Endothelial cell of umbilical vein (primary cell): ENCODE measurements around the gene ARHGEF39. TPM values are rescaled to one million over a fixed set of nuclear protein-coding genes. Genes with fewer than 3 reads are reported as not detected.

Experiments used
- BruUV-seq: library from RNA; stranded (reverse); fragments of 400-500 nt; replicated peaks from 2 replicates; lab custom pipeline; 2021; lab: Mats Ljungman, UMichigan
- CTCF ChIA-PET: fragments of 300-600, 350-600 bp; sonication (Branson Sonifier 250); formaldehyde crosslinking; loops from one replicate; lab custom pipeline; 2021; ENCODE audit warnings: antibody characterized with exemption, inconsistent platforms; lab: Charles Lee
- POLR2A ChIA-PET: fragments of 300-600, 350-600 bp; sonication (Branson Sonifier 250); formaldehyde crosslinking; loops from one replicate; lab custom pipeline; 2021; ENCODE audit warnings: antibody characterized with exemption, inconsistent platforms; lab: Charles Lee
- DNase-seq: peaks from one replicate; pipeline ENCODE4 v3.0.0-alpha.2; 2011; ENCODE audit warnings: low read depth, low spot score
- FAIRE-seq: peaks from 2 replicates; lab custom pipeline; 2011; peaks lifted over from hg19 to GRCh38; lab: Jason Lieb, UNC
- H2AFZ ChIP-seq: 2 replicates; pipeline ENCODE4 v1.6.0; 2012; ENCODE audit warnings: low read depth, low read length, control low read depth, inconsistent platforms
- H3K27ac ChIP-seq: 2 replicates; pipeline ENCODE4 v1.5.1; 2011; ENCODE audit warnings: low read depth, mild to moderate bottlenecking, control low read depth, low read length, moderate library complexity; ENCODE audit not compliant: insufficient read depth
- H3K27me3 ChIP-seq, 2 experiments: 2 replicates each; pipeline versions ENCODE4 v1.6.0 to v1.6.1; 2011; ENCODE audit warnings: low read length in 2 of 2, mixed read lengths in 1 of 2; ENCODE audit not compliant: control insufficient read depth in 2 of 2, insufficient read depth in 2 of 2
- H3K36me3 ChIP-seq, 2 experiments: 2 replicates in 1 of 2; 3 replicates in 1 of 2; pipeline ENCODE4 v1.5.1; 2011; ENCODE audit warnings: low read length in 2 of 2, mild to moderate bottlenecking in 1 of 2, moderate library complexity in 1 of 2; ENCODE audit not compliant: control insufficient read depth in 2 of 2, insufficient read depth in 2 of 2; ENCODE audit errors: extremely low read depth in 1 of 2
- H3K4me1 ChIP-seq: 3 replicates; pipeline ENCODE4 v1.5.1; 2011; ENCODE audit warnings: mild to moderate bottlenecking, low read length; ENCODE audit not compliant: control insufficient read depth, insufficient read depth; ENCODE audit errors: extremely low read depth
- H3K4me2 ChIP-seq: 2 replicates; pipeline ENCODE4 v1.6.1; 2011; ENCODE audit warnings: low read length, control low read depth, mixed read lengths; ENCODE audit not compliant: insufficient read depth
- H3K4me3 ChIP-seq, 3 experiments: fragments of 200-600 bp in 1 of 3; sonication (generic), shearing (Covaris generic) in 1 of 3; replicated peaks in 1 of 3; 2 replicates each; pipeline ENCODE4 v1.5.1; 2011 to 2016; ENCODE audit warnings: control low read depth in 3 of 3, low read length in 3 of 3, mild to moderate bottlenecking in 2 of 3, inconsistent platforms in 1 of 3, low read depth in 1 of 3, moderate library complexity in 1 of 3; ENCODE audit not compliant: insufficient read depth in 1 of 3
- H3K79me2 ChIP-seq: 2 replicates; pipeline ENCODE4 v1.6.0; 2012; ENCODE audit warnings: low read length, inconsistent platforms; ENCODE audit not compliant: control insufficient read depth, insufficient read depth
- H3K9ac ChIP-seq: replicated peaks from 2 replicates; pipeline ENCODE3; 2011; ENCODE audit warnings: low read length, control low read depth; ENCODE audit not compliant: insufficient read depth; ENCODE audit errors: extremely low read depth
- H3K9me1 ChIP-seq: replicated peaks from 3 replicates; pipeline ENCODE4 v1.6.0; 2011; ENCODE audit warnings: mild to moderate bottlenecking, low read length; ENCODE audit not compliant: control insufficient read depth, insufficient read depth; ENCODE audit errors: extremely low read depth
- H3K9me3 ChIP-seq: replicated peaks from 2 replicates; pipeline ENCODE4 v1.5.1; 2012; ENCODE audit warnings: low read length, inconsistent platforms; ENCODE audit not compliant: control insufficient read depth, insufficient read depth
- H4K20me1 ChIP-seq: replicated peaks from 2 replicates; pipeline ENCODE3; 2011; ENCODE audit warnings: mild to moderate bottlenecking, low read length; ENCODE audit not compliant: control insufficient read depth, insufficient read depth; ENCODE audit errors: extremely low read depth
- CTCF ChIP-seq, 2 donors: IDR thresholded peaks; 1 replicate in 1 of 2; 2 replicates in 1 of 2; pipeline ENCODE4 v1.5.1; 2011; ENCODE audit warnings: low read length in 2 of 2, mild to moderate bottlenecking in 2 of 2, moderate library complexity in 2 of 2, control low read depth in 1 of 2, inconsistent platforms in 1 of 2, low read depth in 1 of 2; ENCODE audit not compliant: insufficient read depth in 1 of 2; ENCODE audit errors: extremely low read depth in 1 of 2
- EZH2 ChIP-seq: IDR thresholded peaks from 2 replicates; pipeline ENCODE4 v1.6.1; 2012; ENCODE audit warnings: borderline replicate concordance, low read depth, mild to moderate bottlenecking, moderate library complexity, low read length, inconsistent platforms; ENCODE audit not compliant: severe bottlenecking
- FOS ChIP-seq: IDR thresholded peaks from 2 replicates; pipeline ENCODE4 v1.6.1; 2011; ENCODE audit warnings: mild to moderate bottlenecking, low read length, moderate library complexity, borderline replicate concordance; ENCODE audit not compliant: insufficient read depth
- GATA2 ChIP-seq: IDR thresholded peaks from 2 replicates; pipeline ENCODE4 v1.7.0; 2011; ENCODE audit warnings: low read depth, mild to moderate bottlenecking, moderate library complexity, mixed read lengths, low read length; ENCODE audit not compliant: insufficient read length, insufficient read depth
- JUN ChIP-seq: IDR thresholded peaks from 2 replicates; pipeline ENCODE4 v1.6.1; 2011; ENCODE audit warnings: borderline replicate concordance, low read depth; ENCODE audit not compliant: insufficient read length, insufficient read depth
- MAX ChIP-seq: IDR thresholded peaks from 2 replicates; pipeline ENCODE4 v1.6.1; 2011; ENCODE audit not compliant: insufficient read depth, insufficient read length
- MYC ChIP-seq: IDR thresholded peaks from one replicate; pipeline ENCODE4 v1.6.1; 2011; ENCODE audit warnings: mild to moderate bottlenecking, low read depth, low read length
- POLR2A ChIP-seq: IDR thresholded peaks from 2 replicates; pipeline ENCODE4 v1.6.1; 2012; ENCODE audit warnings: low read depth, mild to moderate bottlenecking, control low read depth, low read length
- POLR2AphosphoS5 ChIP-seq: IDR thresholded peaks from 2 replicates; pipeline ENCODE4 v1.6.1; 2012; ENCODE audit warnings: low read depth, mild to moderate bottlenecking, control low read depth, low read length, moderate library complexity; ENCODE audit not compliant: insufficient read depth
- dilution Hi-C: fragments of 300-500 bp; cut with MboI; formaldehyde crosslinking; loops from one replicate; pipeline ENCODE4 v1.15.0; 2019; ENCODE audit warnings: low sequenced_read_pairs; ENCODE audit not compliant: extremely low pct_ligation_motif_present
- intact Hi-C: fragments of 100-400 bp; cut with micrococcal nuclease; formaldehyde crosslinking; loops from one replicate; pipeline ENCODE4 v1.10.0; 2022
- polyA plus RNA-seq, 4 experiments: library from polyadenylated mRNA; depleted of rRNA in 3 of 4; stranded (reverse) in 3 of 4; unstranded in 1 of 4; fragments of >200 nt; gene quantifications; 2 replicates each; pipeline versions ENCODE4 v1.2.1 to v1.2.3, GENCODE V29; 2011 to 2012; ENCODE audit warnings: missing spikeins in 1 of 4
- total RNA-seq: library from RNA; stranded (reverse); gene quantifications from 2 replicates; pipeline ENCODE4 v1.2.3, GENCODE V29; 2021

ARHGEF39 gene
- total and polyA plus RNA-seq, 2 donors (not counting 3 experiments of a cell fraction or from before 2014, with no cell fraction given), result 4.7 to 6.5 TPM

GRCh38 chr9:35666549-35666948 lies 1.6 kb upstream of the ARHGEF39 start:
- H3K4me3 ChIP-seq, result no peak overlapping the region
- dilution Hi-C loops (no loop called here), intact Hi-C loops (no loop called here)
- ChIA-PET POLR2A (no interaction called here), CTCF (interaction anchor here (1.1 kb wide), 1 partner anchor 9 kb away, joined by 4 read pairs; no protein-coding TSS in a partner anchor)
- TF ChIP-seq GATA2 (no peak), JUN (no peak), EZH2 (no peak), POLR2A (no peak)
- H3K4me2 ChIP-seq, result no peak overlapping the region
- H3K4me1 ChIP-seq, result peaks cover 18% of the 10 kb centered on the region
- no peaks in the 10 kb centered on the region for H3K27me3 ChIP-seq
- DNase-seq (no peak), FAIRE-seq (no peak)
- BruUV-seq, result no TSS peak
- no peaks in the 10 kb centered on the region for H4K20me1 ChIP-seq
- no peaks in the 10 kb centered on the region for H3K79me2 ChIP-seq
- H3K9me1 ChIP-seq, result no peaks in the 10 kb centered on the region
- H3K9me3 ChIP-seq, result no peaks in the 10 kb centered on the region
- H2AFZ ChIP-seq, result no peak overlapping the region
- no peak overlapping the region for H3K9ac ChIP-seq
- H3K36me3 ChIP-seq, result no peaks in the 10 kb centered on the region
- H3K27ac ChIP-seq, result no peak overlapping the region

GRCh38 chr9:35666045-35666444 lies 1.1 kb upstream of the ARHGEF39 start:
- Histone ChIP-seq H3K27ac (no peak overlapping the region), H2AFZ (no peak overlapping the region), H3K4me1 (peaks cover 18% of the 10 kb centered on the region), H3K79me2 (no peaks in the 10 kb centered on the region), H3K9me3 (no peaks in the 10 kb centered on the region), H3K27me3 (no peaks in the 10 kb centered on the region), H3K9me1 (no peaks in the 10 kb centered on the region), H4K20me1 (no peaks in the 10 kb centered on the region), H3K4me3 (no peak overlapping the region), H3K4me2 (no peak overlapping the region), H3K9ac (no peak overlapping the region), H3K36me3 (peaks cover 0 to under 1% of the 10 kb centered on the region in 2 experiments)
- ChIA-PET POLR2A (interaction anchor here (1.5 kb wide), 1 partner anchor 25 kb away, joined by 5 read pairs; no protein-coding TSS in a partner anchor), CTCF (interaction anchor here (1.2 to 10.0 kb wide), 4 partner anchors 9 to 62 kb away, joined by 3 to 227 read pairs (median 9); partner anchors contain the start of gene TPM2)
- FAIRE-seq, result no peak
- no TSS peak for BruUV-seq
- dilution Hi-C loops, result no loop called here
- intact Hi-C loops, result no loop called here
- TF ChIP-seq FOS, result no peak
- no peak for TF ChIP-seq MYC
- TF ChIP-seq CTCF (IDR thresholded peaks at IDR 0.05; ENCODE audit: extremely low read depth in 1 of 2, insufficient read depth in 1 of 2, low read depth in 1 of 2, low read length in 2 of 2), result no peak
- no peak for TF ChIP-seq GATA2
- no peak for TF ChIP-seq MAX
- TF ChIP-seq POLR2AphosphoS5, result no peak
- TF ChIP-seq JUN, result no peak
- TF ChIP-seq POLR2A, result no peak
- TF ChIP-seq EZH2, result no peak
- DNase-seq, result no peak
